HepG2 (cell line): ENCODE measurements around the gene SIAH1. TPM values are rescaled to one million over a fixed set of nuclear protein-coding genes. Genes with fewer than 3 reads are reported as not detected.

ENCODE experiments used
- HMGXB3 ChIP-seq: sonication (generic); formaldehyde crosslinking; IDR thresholded peaks from 2 replicates; pipeline ENCODE4 v1.4.0; 2020; ENCODE audit warnings: missing genetic modification reagents, borderline replicate concordance
- KDM3A ChIP-seq: IDR thresholded peaks from 2 replicates; pipeline ENCODE4 v1.6.1; 2018; ENCODE audit warnings: low read depth, missing compliant biosample characterization
- MTA1 ChIP-seq: sonication (generic); formaldehyde crosslinking; IDR thresholded peaks from 2 replicates; pipeline ENCODE4 v1.4.0; 2020; ENCODE audit warnings: missing genetic modification reagents, mild to moderate bottlenecking, borderline replicate concordance
- MXD3 ChIP-seq: IDR thresholded peaks from 2 replicates; pipeline ENCODE4 v1.6.1; 2016; ENCODE audit warnings: mild to moderate bottlenecking, missing biosample characterization, missing genetic modification reagents
- NFIC ChIP-seq: IDR thresholded peaks from 2 replicates; pipeline ENCODE4 v1.6.1; 2012; ENCODE audit warnings: mild to moderate bottlenecking, low read length, inconsistent platforms
- SCMH1 ChIP-seq: sonication (generic); formaldehyde crosslinking; IDR thresholded peaks from 2 replicates; pipeline ENCODE4 v1.9.0; 2021; ENCODE audit warnings: missing genetic modification reagents, mild to moderate bottlenecking, borderline replicate concordance
- SETDB1 ChIP-seq: sonication (generic); formaldehyde crosslinking; IDR thresholded peaks from 2 replicates; pipeline ENCODE4 v1.5.1; 2020; ENCODE audit warnings: missing genetic modification reagents, mild to moderate bottlenecking, borderline replicate concordance
- SMAD3 ChIP-seq: sonication (generic); formaldehyde crosslinking; IDR thresholded peaks from 2 replicates; pipeline ENCODE4 v1.4.0; 2020; ENCODE audit warnings: missing genetic modification reagents
- ZNF142 ChIP-seq: sonication (generic); formaldehyde crosslinking; IDR thresholded peaks from 2 replicates; pipeline ENCODE4 v1.4.0; 2020; ENCODE audit warnings: missing genetic modification reagents
- ZNF567 ChIP-seq: sonication (generic); formaldehyde crosslinking; IDR thresholded peaks from 2 replicates; pipeline ENCODE4 v1.8.1; 2023; ENCODE audit warnings: mild to moderate bottlenecking, missing genetic modification reagents, borderline replicate concordance
- ZZZ3 ChIP-seq: sonication (generic); formaldehyde crosslinking; IDR thresholded peaks from 2 replicates; pipeline ENCODE4 v1.4.0; 2020; ENCODE audit warnings: missing genetic modification reagents, mild to moderate bottlenecking, borderline replicate concordance
- polyA plus RNA-seq, 8 experiments: library from polyadenylated mRNA; depleted of rRNA in 3 of 8; stranded (reverse) in 7 of 8; unstranded in 1 of 8; fragments of >200 nt; fragmentation: Illumina TruSeq in 4 of 8; extraction: Trizol in 4 of 8; gene quantifications; 2 replicates each; pipeline versions ENCODE4 v1.2.1 to v1.2.3, GENCODE V29; 2011 to 2016; ENCODE audit warnings: low read depth in 4 of 8, missing spikeins in 1 of 8, mixed read lengths in 1 of 8; ENCODE audit not compliant: insufficient read depth in 1 of 8
- total RNA-seq, 5 experiments: library from RNA; depleted of rRNA; stranded (reverse); fragments of >200 nt; fragmentation: Illumina TruSeq; extraction: Trizol; gene quantifications; 2 replicates each; pipeline ENCODE4 v1.2.3, GENCODE V29; 2016; ENCODE audit warnings: low read depth in 1 of 5
- TF ChIP-seq, protein P1 (sequence below): sonication (generic); formaldehyde crosslinking; IDR thresholded peaks from 2 replicates; pipeline ENCODE4 v1.4.0; 2020; ENCODE audit warnings: missing genetic modification reagents, mild to moderate bottlenecking, borderline replicate concordance
- TF ChIP-seq, protein P2 (sequence below): sonication (generic); formaldehyde crosslinking; IDR thresholded peaks from 2 replicates; pipeline ENCODE4 v1.8.0; 2022; ENCODE audit warnings: mild to moderate bottlenecking, missing genetic modification reagents

SIAH1 gene
- total and polyA plus RNA-seq, 2 of the 13 experiments (the other 11 are each of a cell fraction or from before 2014, with no cell fraction given), result 16.0 to 28.6 TPM

DNA sequence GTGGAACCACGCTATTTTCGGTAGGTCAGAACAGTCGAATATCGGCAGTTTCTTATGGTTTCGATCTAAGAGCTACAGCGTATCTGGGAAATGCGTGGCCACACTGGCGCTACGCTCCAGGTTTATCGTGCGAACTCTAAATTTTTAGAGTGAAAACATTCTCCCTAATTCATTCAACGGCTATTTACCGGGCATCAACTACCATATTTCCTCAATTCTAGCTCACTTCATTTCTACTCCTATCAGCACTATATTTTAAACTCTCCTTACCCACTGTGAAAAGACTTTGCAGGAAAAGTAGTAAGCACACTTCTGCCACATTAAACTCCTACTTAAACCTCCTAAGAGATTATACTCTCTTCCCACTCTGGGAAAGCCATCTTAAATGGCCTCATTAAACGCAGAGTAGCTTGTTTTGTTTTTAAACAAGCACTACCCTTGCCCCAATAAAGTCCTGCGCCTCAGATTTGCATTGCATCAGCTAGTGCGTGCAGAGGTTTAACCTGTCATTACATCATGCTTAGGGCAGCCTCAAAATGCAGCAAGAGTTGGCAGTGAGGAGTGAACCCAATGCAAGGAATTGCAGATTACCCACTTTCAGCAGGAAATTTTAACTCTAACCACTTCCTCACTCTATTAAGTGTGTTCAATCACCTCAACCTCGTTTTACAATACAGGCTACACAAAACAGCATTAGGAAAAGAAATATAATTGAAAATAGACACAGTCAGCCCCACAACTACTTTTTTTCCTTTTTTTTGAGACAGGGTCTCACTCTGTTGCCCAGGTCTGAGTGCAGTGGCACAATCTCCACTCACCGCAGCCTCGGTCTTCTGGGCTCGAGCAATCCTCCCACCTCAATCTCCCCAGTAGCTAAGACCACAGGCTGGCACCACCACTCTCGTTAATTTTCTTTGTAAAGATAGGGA, 18.8 kb downstream of the SIAH1 start (continued):
- TF ChIP-seq HMGXB3 (CRISPR knock-in tag) (peak; percentile 58; the same call in 1 of the 2 replicates), ZNF567 (CRISPR knock-in tag) (no peak), ZZZ3 (no peak), ZNF142 (CRISPR knock-in tag) (0 out of 2 replicates have a peak, but pooled peaks have one; percentile 17), NFIC (no peak), SCMH1 (CRISPR knock-in tag) (no peak), SMAD3 (CRISPR knock-in tag) (0 out of 2 replicates have a peak, but pooled peaks have one; percentile 66), SETDB1 (CRISPR knock-in tag) (no peak), KDM3A (CRISPR knock-in tag) (no peak), MTA1 (CRISPR knock-in tag) (no peak), MXD3 (CRISPR knock-in tag) (no peak)
- TF ChIP-seq, protein P1, sequence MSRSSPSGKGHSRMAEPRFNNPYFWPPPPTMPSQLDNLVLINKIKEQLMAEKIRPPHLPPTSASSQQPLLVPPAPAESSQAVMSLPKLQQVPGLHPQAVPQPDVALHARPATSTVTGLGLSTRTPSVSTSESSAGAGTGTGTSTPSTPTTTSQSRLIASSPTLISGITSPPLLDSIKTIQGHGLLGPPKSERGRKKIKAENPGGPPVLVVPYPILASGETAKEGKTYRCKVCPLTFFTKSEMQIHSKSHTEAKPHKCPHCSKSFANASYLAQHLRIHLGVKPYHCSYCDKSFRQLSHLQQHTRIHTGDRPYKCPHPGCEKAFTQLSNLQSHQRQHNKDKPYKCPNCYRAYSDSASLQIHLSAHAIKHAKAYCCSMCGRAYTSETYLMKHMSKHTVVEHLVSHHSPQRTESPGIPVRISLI (CRISPR knock-in tag), result no peak
- TF ChIP-seq, protein P2, sequence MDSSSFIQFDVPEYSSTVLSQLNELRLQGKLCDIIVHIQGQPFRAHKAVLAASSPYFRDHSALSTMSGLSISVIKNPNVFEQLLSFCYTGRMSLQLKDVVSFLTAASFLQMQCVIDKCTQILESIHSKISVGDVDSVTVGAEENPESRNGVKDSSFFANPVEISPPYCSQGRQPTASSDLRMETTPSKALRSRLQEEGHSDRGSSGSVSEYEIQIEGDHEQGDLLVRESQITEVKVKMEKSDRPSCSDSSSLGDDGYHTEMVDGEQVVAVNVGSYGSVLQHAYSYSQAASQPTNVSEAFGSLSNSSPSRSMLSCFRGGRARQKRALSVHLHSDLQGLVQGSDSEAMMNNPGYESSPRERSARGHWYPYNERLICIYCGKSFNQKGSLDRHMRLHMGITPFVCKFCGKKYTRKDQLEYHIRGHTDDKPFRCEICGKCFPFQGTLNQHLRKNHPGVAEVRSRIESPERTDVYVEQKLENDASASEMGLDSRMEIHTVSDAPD (CRISPR knock-in tag), result no peak
